Hepatocyte (in vitro differentiated cells): Measurements from ENCODE around the gene ZBTB48. TPM values are rescaled to one million over a fixed set of nuclear protein-coding genes. Genes with fewer than 3 reads are reported as not detected.

Experiments
- DNase-seq: peaks from one replicate; pipeline ENCODE4 v3.0.0-alpha.2; 2016; ENCODE audit warnings: low spot score
- H2AFZ ChIP-seq: fragments of 200-600 bp; sonication (generic); 2 replicates; pipeline ENCODE4 v1.6.0; 2016; ENCODE audit warnings: antibody characterized with exemption, mild to moderate bottlenecking
- H3K27ac ChIP-seq: fragments of 200-600 bp; sonication (generic); 2 replicates; pipeline ENCODE4 v1.5.1; 2016; ENCODE audit warnings: mild to moderate bottlenecking
- H3K27me3 ChIP-seq: fragments of 200-600 bp; sonication (generic); 2 replicates; pipeline ENCODE4 v1.6.1; 2016
- H3K36me3 ChIP-seq: fragments of 200-600 bp; sonication (generic); replicated peaks from 2 replicates; pipeline ENCODE4 v1.5.1; 2016; ENCODE audit warnings: low read depth; ENCODE audit not compliant: insufficient read depth
- H3K4me1 ChIP-seq: fragments of 200-600 bp; sonication (generic); 2 replicates; pipeline ENCODE4 v1.5.1; 2016; ENCODE audit warnings: mild to moderate bottlenecking, moderate library complexity; ENCODE audit not compliant: insufficient read depth
- H3K4me2 ChIP-seq: fragments of 200-600 bp; sonication (generic); 2 replicates; pipeline ENCODE4 v1.6.0; 2016
- H3K4me3 ChIP-seq: fragments of 200-600 bp; sonication (generic); 2 replicates; pipeline ENCODE4 v1.5.1; 2016; ENCODE audit warnings: mild to moderate bottlenecking
- H3K79me2 ChIP-seq: fragments of 200-600 bp; sonication (generic); 2 replicates; pipeline ENCODE4 v1.6.0; 2017; ENCODE audit warnings: mild to moderate bottlenecking
- H3K9me2 ChIP-seq: fragments of 200-600 bp; sonication (generic); replicated peaks from 2 replicates; pipeline ENCODE4 v1.6.0; 2017; ENCODE audit warnings: mild to moderate bottlenecking; ENCODE audit not compliant: insufficient read depth
- H3K9me3 ChIP-seq: fragments of 200-600 bp; sonication (generic); 2 replicates; pipeline ENCODE4 v1.5.1; 2016; ENCODE audit warnings: low read depth, mild to moderate bottlenecking
- H4K20me1 ChIP-seq: fragments of 200-600 bp; sonication (generic); 2 replicates; pipeline ENCODE4 v1.6.0; 2016; ENCODE audit warnings: mild to moderate bottlenecking; ENCODE audit not compliant: insufficient read depth, poor library complexity, severe bottlenecking
- CTCF ChIP-seq: fragments of 200-600 bp; sonication (generic); IDR thresholded peaks from 2 replicates; pipeline ENCODE4 v1.5.1; 2016; ENCODE audit warnings: antibody characterized with exemption, mild to moderate bottlenecking; ENCODE audit not compliant: poor library complexity
- EZH2 ChIP-seq: fragments of 200-600 bp; sonication (generic); IDR thresholded peaks from 2 replicates; pipeline ENCODE4 v1.6.1; 2016; ENCODE audit warnings: antibody characterized with exemption, mild to moderate bottlenecking, borderline replicate concordance
- EZH2phosphoT487 ChIP-seq: fragments of 200-600 bp; sonication (generic); IDR thresholded peaks from one replicate; pipeline ENCODE4 v1.6.1; 2018; ENCODE audit warnings: antibody characterized with exemption, mild to moderate bottlenecking, low read depth, moderate library complexity; ENCODE audit not compliant: unreplicated experiment, severe bottlenecking
- WGBS: methylation state at CpG from one replicate; pipeline ENCODE4 v1.1.6; 2016; ENCODE audit warnings: low lambda C conversion rate; ENCODE audit errors: missing lambda C conversion rate; 5-methylcytosine and 5-hydroxymethylcytosine counted together
- polyA plus RNA-seq: library from polyadenylated mRNA; unstranded; fragments of >200 nt; fragmentation: Nextera tagmentation; extraction: Ambion mirVana; gene quantifications from 2 replicates; pipeline ENCODE4 v1.2.1, GENCODE V29; 2016
- total RNA-seq: library from RNA; depleted of rRNA; stranded (reverse); fragments of >200 nt; gene quantifications from 2 replicates; pipeline ENCODE4 v1.2.3, GENCODE V29; 2014

ZBTB48 gene
- total and polyA plus RNA-seq, 2 experiments from 2014 or later: 22.9 to 24.8 TPM

- no peaks in the 10 kb centered on the region for H4K20me1 ChIP-seq
- H3K4me2 ChIP-seq: no peak overlapping the region
- peaks cover 9% of the 10 kb centered on the region for H3K4me1 ChIP-seq
- H3K4me3 ChIP-seq: no peak overlapping the region
- H3K79me2 ChIP-seq: peaks cover 21% of the 10 kb centered on the region
- no peak for DNase-seq
- no peaks in the 10 kb centered on the region for H3K9me2 ChIP-seq
- WGBS: 92% methylated on average over 13 of the region's 13 CpGs
- no peaks in the 10 kb centered on the region for H3K36me3 ChIP-seq
- no peak overlapping the region for H3K27ac ChIP-seq
- no peak overlapping the region for H2AFZ ChIP-seq
- H3K9me3 ChIP-seq: no peaks in the 10 kb centered on the region
- no peak for TF ChIP-seq EZH2
- TF ChIP-seq EZH2phosphoT487: no peak
- no peak for TF ChIP-seq CTCF
- no peaks in the 10 kb centered on the region for H3K27me3 ChIP-seq
These were observed 7.6 kb downstream of the ZBTB48 start for GRCh38 chr1:6587261-6588005.

GRCh38 chr1:6588128-6588892, 8.5 kb downstream of the ZBTB48 start:
- no peaks in the 10 kb centered on the region for H3K9me2 ChIP-seq
- H3K4me1 ChIP-seq: peaks cover under 1% of the 10 kb centered on the region
- no peaks in the 10 kb centered on the region for H3K9me3 ChIP-seq
- WGBS: 95% methylated on average over 25 of the region's 25 CpGs
- DNase-seq: no peak
- no peak overlapping the region for H3K4me3 ChIP-seq
- no peak overlapping the region for H3K4me2 ChIP-seq
- H3K27me3 ChIP-seq: no peaks in the 10 kb centered on the region
- no peak overlapping the region for H2AFZ ChIP-seq
- H3K27ac ChIP-seq: no peak overlapping the region
- H3K79me2 ChIP-seq: peaks cover 14% of the 10 kb centered on the region
- H4K20me1 ChIP-seq: no peaks in the 10 kb centered on the region
- no peaks in the 10 kb centered on the region for H3K36me3 ChIP-seq
- no peak for TF ChIP-seq EZH2
- no peak for TF ChIP-seq CTCF
- no peak for TF ChIP-seq EZH2phosphoT487

GRCh38 chr1:6588893-6589520, 9.2 kb downstream of the ZBTB48 start:
- TF ChIP-seq EZH2phosphoT487 (no peak), CTCF (no peak), EZH2 (no peak)
- H3K36me3 ChIP-seq: no peaks in the 10 kb centered on the region
- peaks cover 2% of the 10 kb centered on the region for H4K20me1 ChIP-seq
- DNase-seq: no peak
- no peak overlapping the region for H3K4me2 ChIP-seq
- H3K79me2 ChIP-seq: peaks cover 8% of the 10 kb centered on the region
- no peak overlapping the region for H3K4me3 ChIP-seq
- no peaks in the 10 kb centered on the region for H3K9me2 ChIP-seq
- no peaks in the 10 kb centered on the region for H3K27me3 ChIP-seq
- H3K27ac ChIP-seq: no peak overlapping the region
- no peaks in the 10 kb centered on the region for H3K4me1 ChIP-seq
- no peak overlapping the region for H2AFZ ChIP-seq
- 85% methylated on average over 23 of the region's 24 CpGs for WGBS
- no peaks in the 10 kb centered on the region for H3K9me3 ChIP-seq
